Measurements from ENCODE around the gene MCF2L. TPM values are rescaled to one million over a fixed set of nuclear protein-coding genes. Genes with fewer than 3 reads are reported as not detected.
"Not testable (repeated sequence)": the region's sequence is repeated elsewhere in the genome, so short reads cannot be mapped to it uniquely, and the experiment has no call there.

MCF2L gene
- total RNA-seq, 1 donor from 2014 or later: 146 TPM

- DNase-seq: no peak
These were observed 96.6 kb downstream of the MCF2L start for GRCh38 chr13:113065406-113066141.

GRCh38 chr13:113066142-113066455 lies 97.1 kb downstream of the MCF2L start:
- no peak for DNase-seq

GRCh38 chr13:113066746-113067145 lies 97.7 kb downstream of the MCF2L start:
- no peak for DNase-seq

- DNase-seq: no peak
These were observed 101.1 kb downstream of the MCF2L start for GRCh38 chr13:113069861-113070805.

GRCh38 chr13:113070855-113071254 lies 101.8 kb downstream of the MCF2L start:
- no peak for DNase-seq

GRCh38 chr13:113072376-113072775 lies 103.4 kb downstream of the MCF2L start:
- DNase-seq: no peak

- no peak for DNase-seq
These were observed 104.9 kb downstream of the MCF2L start for GRCh38 chr13:113073942-113074341.

- DNase-seq: no peak
These were observed 105.4 kb downstream of the MCF2L start for GRCh38 chr13:113074401-113074800.

GRCh38 chr13:113074876-113075275 lies 105.9 kb downstream of the MCF2L start:
- DNase-seq: no peak

GRCh38 chr13:113075711-113076110 lies 106.7 kb downstream of the MCF2L start:
- no peak for DNase-seq

- no peak for DNase-seq
These were observed 107.8 kb downstream of the MCF2L start for GRCh38 chr13:113076681-113077401.

GRCh38 chr13:113077566-113077952 lies 108.5 kb downstream of the MCF2L start:
- no peak for DNase-seq

- DNase-seq: no peak
These were observed 109.2 kb downstream of the MCF2L start for GRCh38 chr13:113077953-113078901.

- DNase-seq: peak; percentile 52
These were observed 110.1 kb downstream of the MCF2L start for GRCh38 chr13:113078902-113079780.

- DNase-seq: not testable (repeated sequence)
These were observed 110.7 kb downstream of the MCF2L start for GRCh38 chr13:113079781-113080080.

GRCh38 chr13:113080361-113080831 lies 111.4 kb downstream of the MCF2L start:
- DNase-seq: no peak

GRCh38 chr13:113080901-113081521 lies 112.0 kb downstream of the MCF2L start:
- no peak for DNase-seq

- DNase-seq: no peak
These were observed 113.4 kb downstream of the MCF2L start for GRCh38 chr13:113082198-113083021.

GRCh38 chr13:113083022-113083373 lies 114.0 kb downstream of the MCF2L start:
- no peak for DNase-seq

Data from occipital lobe (tissue), 2 donors.